22Rv1 (cell line): ENCODE results near the gene CDR2L.

Experiments
- H3K27ac ChIP-seq: fragments of 450-650 bp; 2 replicates; pipeline ENCODE4 v1.5.1; 2017
- CTCF ChIP-seq: fragments of 450-650 bp; IDR thresholded peaks from 2 replicates; pipeline ENCODE4 v1.5.1; 2017; ENCODE audit warnings: mild to moderate bottlenecking
- ZFX ChIP-seq: fragments of 450-650 bp; IDR thresholded peaks from 2 replicates; pipeline ENCODE4 v1.6.1; 2017; ENCODE audit warnings: antibody characterized with exemption, borderline replicate concordance

Gene CDR2L

GRCh38 chr17:74987418-74987908 is at the start of gene CDR2L:
CDR2L (plus strand) TSS chr17:74987632; CDS start chr17:74988044, 412 bp downstream.
- no peak for TF ChIP-seq CTCF
- TF ChIP-seq ZFX, result no peak
- peak within 1 kb of the TSS; percentile 89 for H3K27ac ChIP-seq

- H3K27ac ChIP-seq, result no peak overlapping the region
- TF ChIP-seq ZFX (no peak), CTCF (no peak)
Observed at GRCh38 chr17:74938194-74938950, 49.1 kb upstream of the CDR2L start.

- TF ChIP-seq CTCF (no peak), ZFX (no peak)
- no peak overlapping the region for H3K27ac ChIP-seq
Observed at GRCh38 chr17:74939534-74939933, 47.9 kb upstream of the CDR2L start.

GRCh38 chr17:74941128-74941725 is 46.2 kb upstream of the CDR2L start:
- TF ChIP-seq CTCF, result no peak
- H3K27ac ChIP-seq, result no peak overlapping the region

GRCh38 chr17:74943808-74944522 is 43.5 kb upstream of the CDR2L start:
- TF ChIP-seq CTCF, result no peak
- TF ChIP-seq ZFX, result no peak

GRCh38 chr17:74945543-74945942 is 41.9 kb upstream of the CDR2L start:
- H3K27ac ChIP-seq, result no peak overlapping the region
- TF ChIP-seq ZFX (no peak), CTCF (no peak)

More at GRCh38 chr17:74943808-74944522, 43.5 kb upstream of the CDR2L start:
- H3K27ac ChIP-seq, result no peak overlapping the region

- H3K27ac ChIP-seq, result no peak overlapping the region
- TF ChIP-seq CTCF, result no peak
- no peak for TF ChIP-seq ZFX
Observed at GRCh38 chr17:74946641-74947040, 40.8 kb upstream of the CDR2L start.
